K562 (cell line): ENCODE measurements around the gene FNDC11. TPM values are rescaled to one million over a fixed set of nuclear protein-coding genes. Genes with fewer than 3 reads are reported as not detected.

Source experiments
- ATAC-seq: fragments of 200-7000 bp; cut with Tn5 transposase; 3 replicates; pipeline ENCODE4 v1.9.1; 2020; ENCODE audit warnings: moderate library complexity
- BruUV-seq: library from RNA; stranded (reverse); fragments of 400-500 nt; replicated peaks from 2 replicates; lab custom pipeline; 2021; lab: Mats Ljungman, UMichigan
- CTCF ChIA-PET: fragments of 300-600 bp; formaldehyde crosslinking; extraction: SDS; loops from one replicate; lab custom pipeline; 2021; ENCODE audit warnings: low intra/inter-chr PET ratio; lab: Yijun Ruan, JAX
- POLR2A ChIA-PET: fragments of 300-600, 350-650 bp; sonication (Branson Sonifier 250); formaldehyde crosslinking; extraction: SDS; loops from one replicate; lab custom pipeline; 2021; ENCODE audit warnings: antibody characterized with exemption, inconsistent platforms; lab: Yijun Ruan, JAX
- DNase-seq, 4 experiments: peaks; one replicate each; pipeline versions ENCODE4 v3.0.0 to v3.0.0-alpha.2; 2011 to 2018; ENCODE audit warnings: low spot score in 3 of 4, mixed read lengths in 3 of 4; ENCODE audit errors: extremely low read depth in 1 of 4
- FAIRE-seq: peaks from 2 replicates; lab custom pipeline; 2011; peaks lifted over from hg19 to GRCh38; lab: Jason Lieb, UNC
- H2AFZ ChIP-seq: 2 replicates; pipeline ENCODE4 v1.6.0; 2011; ENCODE audit warnings: low read depth, low read length, control low read depth, inconsistent platforms
- H3K27ac ChIP-seq: fragments of 200-600 bp; 3 replicates; pipeline ENCODE4 v1.8.0; 2011; ENCODE audit warnings: low read depth, mild to moderate bottlenecking, control low read depth, inconsistent platforms, low read length, moderate library complexity, mixed read lengths; ENCODE audit errors: extremely low read depth
- H3K27me3 ChIP-seq, 2 experiments: fragments of 300-600 bp in 1 of 2; 2 replicates in 1 of 2; 3 replicates in 1 of 2; pipeline versions ENCODE4 v1.6.0 to v1.8.0; 2011; ENCODE audit warnings: inconsistent platforms in 2 of 2, low read length in 2 of 2, mild to moderate bottlenecking in 1 of 2, mixed read lengths in 1 of 2, moderate library complexity in 1 of 2; ENCODE audit not compliant: control insufficient read depth in 2 of 2, insufficient read depth in 2 of 2
- H3K36me3 ChIP-seq: fragments of 300-600 bp; 3 replicates; pipeline ENCODE4 v1.8.0; 2011; ENCODE audit warnings: mild to moderate bottlenecking, low read length, inconsistent platforms; ENCODE audit not compliant: control insufficient read depth, insufficient read depth
- H3K4me1 ChIP-seq, 2 experiments: fragments of 200-600 bp in 1 of 2; replicated peaks in 1 of 2; 2 replicates in 1 of 2; 3 replicates in 1 of 2; pipeline versions ENCODE4 v1.5.1 to v1.8.0; 2011; ENCODE audit warnings: inconsistent platforms in 2 of 2, low read length in 2 of 2, mild to moderate bottlenecking in 1 of 2, mixed read lengths in 1 of 2, moderate library complexity in 1 of 2; ENCODE audit not compliant: control insufficient read depth in 2 of 2, insufficient read depth in 2 of 2
- H3K4me2 ChIP-seq: 2 replicates; pipeline ENCODE4 v1.6.1; 2011; ENCODE audit warnings: low read length, control low read depth, inconsistent platforms, mixed read lengths; ENCODE audit not compliant: insufficient read depth
- H3K4me3 ChIP-seq: fragments of 200-600 bp; sonication (generic), shearing (Covaris generic); 2 replicates; pipeline ENCODE4 v1.5.1; 2016; ENCODE audit warnings: control low read depth, inconsistent platforms
- H3K79me2 ChIP-seq: fragments of 200-600 bp; 3 replicates; pipeline ENCODE4 v1.8.0; 2011; ENCODE audit warnings: low read length, inconsistent platforms; ENCODE audit not compliant: control insufficient read depth, insufficient read depth
- H3K9ac ChIP-seq, 2 experiments: 2 replicates each; pipeline versions ENCODE4 v1.6.0 to v1.6.1; 2011; ENCODE audit warnings: low read depth in 2 of 2, low read length in 2 of 2, control low read depth in 1 of 2, inconsistent platforms in 1 of 2, mild to moderate bottlenecking in 1 of 2, mixed read lengths in 1 of 2; ENCODE audit not compliant: insufficient read depth in 1 of 2
- H3K9me1 ChIP-seq: one replicate; pipeline ENCODE4 v1.6.0; 2011; ENCODE audit warnings: inconsistent platforms, mild to moderate bottlenecking, low read length, moderate library complexity; ENCODE audit not compliant: control insufficient read depth, insufficient read depth
- H3K9me3 ChIP-seq: replicated peaks from 2 replicates; pipeline ENCODE4 v1.5.1; 2011; ENCODE audit warnings: low read depth, low read length, inconsistent platforms; ENCODE audit not compliant: control insufficient read depth, insufficient read depth
- H4K20me1 ChIP-seq: replicated peaks from 2 replicates; pipeline ENCODE4 v1.6.1; 2011; ENCODE audit warnings: low read length, inconsistent platforms, mixed read lengths; ENCODE audit not compliant: control insufficient read depth, insufficient read depth
- CBX1 ChIP-seq: sonication (generic); IDR thresholded peaks from 2 replicates; pipeline ENCODE4 v1.6.1; 2016; ENCODE audit warnings: antibody characterized with exemption, low read depth, mild to moderate bottlenecking
- EP300 ChIP-seq: IDR thresholded peaks from 2 replicates; pipeline ENCODE4 v1.6.1; 2012; ENCODE audit warnings: low read length, improper control_type of control experiment
- HMBOX1 ChIP-seq: sonication (generic); IDR thresholded peaks from 2 replicates; pipeline ENCODE4 v1.6.1; 2016
- MAFK ChIP-seq: IDR thresholded peaks from 2 replicates; pipeline ENCODE4 v1.6.1; 2011; ENCODE audit warnings: low read length, improper control_type of control experiment
- SMARCA5 ChIP-seq: fragments of 450-650 bp; IDR thresholded peaks from 2 replicates; pipeline ENCODE4 v1.6.1; 2016
- ZBTB43 ChIP-seq: sonication (generic); formaldehyde crosslinking; IDR thresholded peaks from 2 replicates; pipeline ENCODE4 v1.8.0; 2023; ENCODE audit warnings: mild to moderate bottlenecking, missing genetic modification reagents
- ZNF197 ChIP-seq: fragments of 200-800 bp; sonication (Bioruptor generic); IDR thresholded peaks from 2 replicates; pipeline ENCODE4 v1.6.1; 2016; ENCODE audit warnings: low read depth, missing genetic modification characterization, missing compliant biosample characterization
- WGBS: fragments of 100-300 bp; shearing (Covaris generic); methylation state at CpG from one replicate; pipeline ENCODE4 v1.1.6; 2016; ENCODE audit warnings: low coverage, mixed read lengths; ENCODE audit not compliant: insufficient coverage; ENCODE audit errors: missing lambda C conversion rate; 5-methylcytosine and 5-hydroxymethylcytosine counted together
- in situ Hi-C: fragments of 300-500 bp; cut with MboI; formaldehyde crosslinking; loops from 4 replicates; pipeline ENCODE4 v1.15.0; 2018; ENCODE audit warnings: inconsistent platforms, mixed read lengths
- intact Hi-C: fragments of 100-400 bp; cut with micrococcal nuclease; formaldehyde crosslinking; loops from 2 replicates; pipeline ENCODE4 v1.14.2; 2022
- polyA plus RNA-seq, 8 experiments: library from polyadenylated mRNA; depleted of rRNA in 4 of 8; stranded (reverse) in 5 of 8; unstranded in 3 of 8; fragments of >200 nt; fragmentation: Nextera tagmentation in 2 of 8; fragmentation: Illumina TruSeq in 1 of 8; extraction: Ambion mirVana in 2 of 8; extraction: Trizol in 1 of 8; gene quantifications; 2 replicates each; pipeline versions ENCODE4 v1.2.1 to v1.2.3, GENCODE V29; 2011 to 2014; ENCODE audit warnings: inconsistent platforms in 1 of 8, missing spikeins in 1 of 8
- total RNA-seq, 7 experiments: library from RNA; depleted of rRNA in 6 of 7; stranded (reverse); fragments of >200 nt in 6 of 7; fragmentation: Illumina TruSeq in 2 of 7; extraction: Trizol in 2 of 7; gene quantifications; 2 replicates each; pipeline versions ENCODE4 v1.2.1 to v1.2.3, GENCODE V29; 2011 to 2021; ENCODE audit warnings: low replicate concordance in 1 of 7

FNDC11 gene
- total and polyA plus RNA-seq, 9 of the 15 experiments (the other 6 are each of a cell fraction or from before 2014, with no cell fraction given) = 0.08 to 2.3 (median 0.64) TPM; not detected in 2

- Histone ChIP-seq H3K4me2 (no peak overlapping the region), H3K9me3 (no peaks in the 10 kb centered on the region), H3K27ac (no peak overlapping the region), H3K4me3 (no peak overlapping the region), H3K79me2 (no peaks in the 10 kb centered on the region), H2AFZ (no peak overlapping the region), H3K36me3 (no peaks in the 10 kb centered on the region), H4K20me1 (peaks cover 9% of the 10 kb centered on the region; the same call in 1 of the 2 replicates), H3K9ac (no peak overlapping the region), H3K4me1 (peaks cover 3 to 70% of the 10 kb centered on the region in 2 experiments; a peak in 3 of 5 replicates), H3K9me1 (no peaks in the 10 kb centered on the region), H3K27me3 (peaks cover 0 to 44% of the 10 kb centered on the region in 2 experiments; a peak in 3 of 5 replicates)
- intact Hi-C loops = loop anchor here (10.0 kb wide), 2 partner anchors 122 to 172 kb away; partner anchors contain the start of genes ARFRP1, RTEL1, STMN3 and ZGPAT
- BruUV-seq = no TSS peak
- POLR2A ChIA-PET = interaction anchor here (0.8 to 0.9 kb wide), 2 partner anchors 10 kb away, joined by 3 to 4 read pairs; no protein-coding TSS in a partner anchor
- TF ChIP-seq EP300 (no peak), SMARCA5 (no peak), ZNF197 (CRISPR knock-in tag) (no peak), ZBTB43 (CRISPR knock-in tag) (no peak), HMBOX1 (no peak), MAFK (no peak), CBX1 (no peak)
- WGBS = 39% methylated on average over 18 of the region's 24 CpGs
- FAIRE-seq (no peak), DNase-seq (no peak), ATAC-seq (no peak)
- CTCF ChIA-PET = no interaction called here
- in situ Hi-C loops = no loop called here
Observed at GRCh38 chr20:63532449-63532971, 21.4 kb upstream of the FNDC11 start.
